ENCODE results near the gene HNRNPL.

The HNRNPL gene

DNA sequence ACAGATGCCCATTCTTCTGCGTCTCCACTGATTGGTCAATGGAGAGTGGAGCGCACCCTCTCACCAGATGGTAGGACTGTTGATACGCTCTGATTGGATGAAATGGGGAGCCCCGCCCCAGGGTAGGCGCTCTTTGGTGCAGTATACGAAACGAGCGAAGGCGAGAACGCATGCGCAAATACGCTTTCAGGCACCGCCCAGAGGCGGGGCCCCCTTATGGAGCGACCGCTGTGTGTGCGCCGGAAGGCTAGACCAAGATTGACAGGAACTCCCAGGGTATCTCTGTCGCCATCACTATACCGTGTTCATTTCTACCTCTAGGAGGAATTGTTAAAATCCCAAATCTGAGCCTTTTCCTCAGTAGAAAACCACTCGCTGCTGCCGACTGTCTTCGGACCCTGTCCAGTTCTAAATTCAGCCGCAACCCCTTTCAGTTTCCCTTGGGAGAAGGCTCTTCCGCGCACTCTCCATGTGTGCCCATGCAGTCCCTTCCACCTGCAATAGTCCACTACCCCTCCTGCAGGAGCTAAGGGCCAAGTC is 720 bp upstream of the HNRNPL start:
- peaks cover 19% of the 10 kb centered on the region for H3F3A ChIP-seq (ENCODE audit: insufficient read depth, low read length)
- H3K9me3 ChIP-seq (replicated peaks; ENCODE audit: insufficient read depth, low read length), result no peaks in the 10 kb centered on the region
- peaks cover 5% of the 10 kb centered on the region; the same call in 1 of the 2 replicates for H4K20me1 ChIP-seq (ENCODE audit: insufficient read depth, low read length)
- H3K9me2 ChIP-seq (replicated peaks; ENCODE audit: insufficient read depth, low read length), result no peaks in the 10 kb centered on the region
- no peak for DNase-seq
- H3K36me3 ChIP-seq (replicated peaks; ENCODE audit: insufficient read depth, low read length), result peaks cover 14% of the 10 kb centered on the region
- H3K27me3 ChIP-seq (replicated peaks; ENCODE audit: insufficient read depth, low read length), result no peaks in the 10 kb centered on the region
- H3K4me2 ChIP-seq (ENCODE audit: low read depth, low read length), result peak overlapping the region; percentile 99
- H3K79me2 ChIP-seq (ENCODE audit: low read length), result peaks cover 54% of the 10 kb centered on the region
- H3K9ac ChIP-seq (ENCODE audit: low read length), result peak overlapping the region; percentile 82
- H3K27ac ChIP-seq (ENCODE audit: low read length), result peak overlapping the region; percentile 93
- peak overlapping the region; percentile 68 for H2AFZ ChIP-seq (ENCODE audit: low read length)
- H3K4me3 ChIP-seq (ENCODE audit: low read length), result peak overlapping the region; percentile 67
- peaks cover 11% of the 10 kb centered on the region for H3K4me1 ChIP-seq (ENCODE audit: low read length)
- TF ChIP-seq EZH2phosphoT487 (IDR thresholded peaks at IDR 0.05; ENCODE audit: low read length) (no peak), EZH2 (optimal IDR thresholded peaks at IDR 0.05; ENCODE audit: low read depth, low read length) (no peak)
- TF ChIP-seq, protein P1, sequence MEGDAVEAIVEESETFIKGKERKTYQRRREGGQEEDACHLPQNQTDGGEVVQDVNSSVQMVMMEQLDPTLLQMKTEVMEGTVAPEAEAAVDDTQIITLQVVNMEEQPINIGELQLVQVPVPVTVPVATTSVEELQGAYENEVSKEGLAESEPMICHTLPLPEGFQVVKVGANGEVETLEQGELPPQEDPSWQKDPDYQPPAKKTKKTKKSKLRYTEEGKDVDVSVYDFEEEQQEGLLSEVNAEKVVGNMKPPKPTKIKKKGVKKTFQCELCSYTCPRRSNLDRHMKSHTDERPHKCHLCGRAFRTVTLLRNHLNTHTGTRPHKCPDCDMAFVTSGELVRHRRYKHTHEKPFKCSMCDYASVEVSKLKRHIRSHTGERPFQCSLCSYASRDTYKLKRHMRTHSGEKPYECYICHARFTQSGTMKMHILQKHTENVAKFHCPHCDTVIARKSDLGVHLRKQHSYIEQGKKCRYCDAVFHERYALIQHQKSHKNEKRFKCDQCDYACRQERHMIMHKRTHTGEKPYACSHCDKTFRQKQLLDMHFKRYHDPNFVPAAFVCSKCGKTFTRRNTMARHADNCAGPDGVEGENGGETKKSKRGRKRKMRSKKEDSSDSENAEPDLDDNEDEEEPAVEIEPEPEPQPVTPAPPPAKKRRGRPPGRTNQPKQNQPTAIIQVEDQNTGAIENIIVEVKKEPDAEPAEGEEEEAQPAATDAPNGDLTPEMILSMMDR (IDR thresholded peaks at IDR 0.05; ENCODE audit: low read length), result no peak

DNA sequence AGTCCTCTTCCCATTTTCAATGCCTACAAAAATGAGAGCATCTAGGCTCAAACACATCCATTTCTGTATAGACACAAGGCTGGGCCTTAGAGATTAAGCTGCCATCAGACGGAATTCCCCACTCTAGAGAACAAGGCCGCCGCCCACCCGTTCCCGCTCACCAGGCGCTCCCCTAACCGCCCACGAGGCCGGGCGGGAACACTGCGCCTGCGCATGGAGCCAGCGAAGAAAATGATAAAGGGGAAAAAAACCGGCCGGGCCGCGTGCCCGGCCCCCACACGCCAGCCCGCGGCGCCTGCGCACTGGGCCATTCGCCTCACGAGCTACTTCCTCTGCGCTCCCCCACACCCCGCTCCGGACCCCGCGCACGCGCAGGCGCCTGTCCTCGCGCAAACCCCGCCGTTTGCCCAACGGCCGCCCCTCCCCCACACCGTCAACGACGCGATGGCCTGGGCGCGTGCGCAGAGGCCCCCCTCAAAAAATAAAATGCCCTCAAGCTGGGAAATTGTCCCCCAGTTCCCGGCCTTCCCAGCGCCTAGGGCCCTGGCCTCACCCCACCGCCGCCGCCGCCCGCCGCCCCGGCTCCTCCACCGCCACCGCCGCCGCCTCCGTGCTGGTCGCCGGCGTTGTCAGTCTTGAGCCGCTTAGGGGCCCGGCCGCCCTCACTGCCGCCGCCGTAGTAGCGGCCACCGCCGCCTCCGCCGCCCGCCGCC is 483 bp downstream of the HNRNPL start:
- H4K20me1 ChIP-seq (ENCODE audit: insufficient read depth, low read length), result peaks cover 6% of the 10 kb centered on the region; the same call in 1 of the 2 replicates
- peak overlapping the region; percentile 97 for H3K4me2 ChIP-seq (ENCODE audit: low read depth, low read length)
- H3K36me3 ChIP-seq (replicated peaks; ENCODE audit: insufficient read depth, low read length), result peaks cover 20% of the 10 kb centered on the region
- peaks cover 11% of the 10 kb centered on the region for H3K4me1 ChIP-seq (ENCODE audit: low read length)
- H2AFZ ChIP-seq (ENCODE audit: low read length), result no peak overlapping the region
- H3K79me2 ChIP-seq (ENCODE audit: low read length), result peaks cover 66% of the 10 kb centered on the region
- H3K9me2 ChIP-seq (replicated peaks; ENCODE audit: insufficient read depth, low read length), result no peaks in the 10 kb centered on the region
- TF ChIP-seq EZH2phosphoT487 (IDR thresholded peaks at IDR 0.05; ENCODE audit: low read length) (no peak), EZH2 (optimal IDR thresholded peaks at IDR 0.05; ENCODE audit: low read depth, low read length) (no peak)
- TF ChIP-seq, protein P1 (IDR thresholded peaks at IDR 0.05; ENCODE audit: low read length), result no peak
- H3K27ac ChIP-seq (ENCODE audit: low read length), result peak overlapping the region; percentile 93
- peaks cover 19% of the 10 kb centered on the region for H3F3A ChIP-seq (ENCODE audit: insufficient read depth, low read length)
- H3K4me3 ChIP-seq (ENCODE audit: low read length), result peak overlapping the region; percentile 75
- DNase-seq, result peak; percentile 97
- H3K9ac ChIP-seq (ENCODE audit: low read length), result peak overlapping the region; percentile 98
- H3K27me3 ChIP-seq (replicated peaks; ENCODE audit: insufficient read depth, low read length), result no peaks in the 10 kb centered on the region
- no peaks in the 10 kb centered on the region for H3K9me3 ChIP-seq (replicated peaks; ENCODE audit: insufficient read depth, low read length)

DNA sequence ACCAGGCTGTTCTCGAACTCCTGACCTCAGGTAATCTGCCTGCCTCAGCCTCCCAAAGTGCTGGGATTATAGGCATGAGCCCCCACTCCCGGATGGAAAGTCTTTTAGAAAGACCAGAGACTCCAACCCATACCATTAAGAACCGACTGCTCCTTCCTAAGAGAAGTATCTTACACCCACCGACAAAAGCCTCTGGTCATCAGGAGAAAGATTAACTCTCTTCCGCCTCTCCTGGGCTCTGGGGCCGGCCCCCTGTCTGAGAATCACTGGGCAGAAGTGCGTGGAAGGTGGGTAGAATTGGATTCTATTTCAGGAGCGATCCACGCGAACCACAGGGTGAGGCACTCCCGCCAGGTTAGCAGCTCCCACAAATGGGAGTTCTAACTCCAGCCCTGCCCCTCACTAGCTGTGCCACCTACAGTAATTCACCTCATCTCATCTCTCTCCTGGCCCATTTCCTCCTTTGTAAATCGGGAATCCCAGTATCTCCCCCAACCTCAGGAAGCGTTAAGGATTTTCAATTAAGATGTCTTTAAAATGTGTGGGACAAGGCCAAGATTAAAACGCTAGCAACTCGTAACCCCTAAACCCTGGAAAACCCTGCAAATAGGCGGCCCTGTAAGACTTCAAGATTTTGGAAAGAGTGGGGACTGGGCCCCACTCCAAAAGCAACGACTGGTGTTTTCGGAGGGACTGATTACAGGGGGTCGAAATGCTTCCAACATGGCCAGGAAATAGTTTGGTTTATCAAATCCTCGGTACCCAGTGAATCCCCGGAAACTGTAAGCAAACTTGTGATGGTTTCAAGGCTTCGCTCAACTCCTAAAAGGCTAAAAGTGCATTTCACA is 1.3 kb downstream of the HNRNPL start:
- TF ChIP-seq, protein P1 (IDR thresholded peaks at IDR 0.05; ENCODE audit: low read length), result no peak
- TF ChIP-seq EZH2phosphoT487 (IDR thresholded peaks at IDR 0.05; ENCODE audit: low read length), result no peak
- TF ChIP-seq EZH2 (optimal IDR thresholded peaks at IDR 0.05; ENCODE audit: low read depth, low read length), result no peak
- H3K36me3 ChIP-seq (replicated peaks; ENCODE audit: insufficient read depth, low read length), result peaks cover 25% of the 10 kb centered on the region
- peak overlapping the region; percentile 98 for H3K9ac ChIP-seq (ENCODE audit: low read length)
- no peak overlapping the region for H2AFZ ChIP-seq (ENCODE audit: low read length)
- H3K4me3 ChIP-seq (ENCODE audit: low read length), result peak overlapping the region; percentile 75
- peaks cover 23% of the 10 kb centered on the region for H3F3A ChIP-seq (ENCODE audit: insufficient read depth, low read length)
- H3K79me2 ChIP-seq (ENCODE audit: low read length), result peaks cover 74% of the 10 kb centered on the region
- H3K4me2 ChIP-seq (ENCODE audit: low read depth, low read length), result peak overlapping the region; percentile 97
- peaks cover 14% of the 10 kb centered on the region for H4K20me1 ChIP-seq (ENCODE audit: insufficient read depth, low read length)
- peak overlapping the region; percentile 93 for H3K27ac ChIP-seq (ENCODE audit: low read length)
- H3K27me3 ChIP-seq (replicated peaks; ENCODE audit: insufficient read depth, low read length), result no peaks in the 10 kb centered on the region
- DNase-seq, result no peak
- peaks cover 11% of the 10 kb centered on the region for H3K4me1 ChIP-seq (ENCODE audit: low read length)
- H3K9me3 ChIP-seq (replicated peaks; ENCODE audit: insufficient read depth, low read length), result no peaks in the 10 kb centered on the region
- no peaks in the 10 kb centered on the region for H3K9me2 ChIP-seq (replicated peaks; ENCODE audit: insufficient read depth, low read length)
